GM23248 (cell line): ENCODE measurements around the gene TDRD12. TPM values are rescaled to one million over a fixed set of nuclear protein-coding genes. Genes with fewer than 3 reads are reported as not detected.

ENCODE experiments used
- DNase-seq: peaks from one replicate; pipeline ENCODE4 v3.0.0-alpha.2; 2015
- H2AFZ ChIP-seq: fragments of 200-600 bp; sonication (generic); 2 replicates; pipeline ENCODE4 v1.6.1; 2016; ENCODE audit warnings: antibody characterized with exemption
- H3F3A ChIP-seq: fragments of 200-600 bp; sonication (generic); 2 replicates; pipeline ENCODE4 v1.6.1; 2016; ENCODE audit warnings: mild to moderate bottlenecking, antibody characterized with exemption, mixed run types; ENCODE audit not compliant: insufficient read depth
- H3K27ac ChIP-seq: fragments of 200-600 bp; sonication (generic); 2 replicates; pipeline ENCODE4 v1.5.1; 2016; ENCODE audit warnings: mild to moderate bottlenecking
- H3K27me3 ChIP-seq: fragments of 200-600 bp; sonication (generic); replicated peaks from 2 replicates; pipeline ENCODE4 v1.6.1; 2016; ENCODE audit warnings: mild to moderate bottlenecking; ENCODE audit not compliant: insufficient read depth
- H3K36me3 ChIP-seq: fragments of 200-600 bp; sonication (generic); 2 replicates; pipeline ENCODE4 v1.6.1; 2016; ENCODE audit warnings: low read depth, mild to moderate bottlenecking
- H3K4me1 ChIP-seq: fragments of 200-600 bp; sonication (generic); 2 replicates; pipeline ENCODE4 v1.6.1; 2016; ENCODE audit warnings: mild to moderate bottlenecking; ENCODE audit not compliant: insufficient read depth
- H3K4me2 ChIP-seq: fragments of 200-600 bp; sonication (generic); one replicate; pipeline ENCODE4 v1.6.1; 2016; ENCODE audit warnings: mild to moderate bottlenecking; ENCODE audit not compliant: unreplicated experiment
- H3K4me3 ChIP-seq: fragments of 200-600 bp; sonication (generic); 2 replicates; pipeline ENCODE4 v1.5.1; 2016; ENCODE audit warnings: mild to moderate bottlenecking
- H3K79me2 ChIP-seq: fragments of 200-600 bp; sonication (generic); 2 replicates; pipeline ENCODE4 v1.6.1; 2016; ENCODE audit warnings: mild to moderate bottlenecking; ENCODE audit not compliant: insufficient read depth
- H3K9ac ChIP-seq: fragments of 200-600 bp; sonication (generic); 2 replicates; pipeline ENCODE4 v1.6.1; 2016; ENCODE audit warnings: mild to moderate bottlenecking
- H3K9me2 ChIP-seq: fragments of 200-600 bp; sonication (generic); 2 replicates; pipeline ENCODE4 v1.6.1; 2016; ENCODE audit warnings: mixed run types, mild to moderate bottlenecking, moderate library complexity; ENCODE audit not compliant: insufficient read depth
- H3K9me3 ChIP-seq: fragments of 200-600 bp; sonication (generic); one replicate; pipeline ENCODE4 v1.6.1; 2017; ENCODE audit warnings: low read depth
- H4K20me1 ChIP-seq: fragments of 200-600 bp; sonication (generic); 2 replicates; pipeline ENCODE4 v1.6.0; 2016; ENCODE audit not compliant: insufficient read depth
- EZH2 ChIP-seq: fragments of 200-600 bp; sonication (generic); IDR thresholded peaks from 2 replicates; pipeline ENCODE4 v1.6.1; 2018; ENCODE audit warnings: antibody characterized with exemption, mild to moderate bottlenecking; ENCODE audit not compliant: insufficient read depth, poor library complexity, severe bottlenecking
- EZH2phosphoT487 ChIP-seq: fragments of 200-600 bp; sonication (generic); IDR thresholded peaks from 2 replicates; pipeline ENCODE4 v1.6.1; 2018; ENCODE audit warnings: antibody characterized with exemption, moderate library complexity, mild to moderate bottlenecking, low read depth; ENCODE audit not compliant: insufficient read depth
- WGBS, 2 experiments: methylation state at CpG; one replicate each; pipeline ENCODE4 v1.1.6; 2015 to 2017; ENCODE audit warnings: low lambda C conversion rate in 2 of 2, low coverage in 1 of 2; ENCODE audit errors: missing lambda C conversion rate in 2 of 2; 5-methylcytosine and 5-hydroxymethylcytosine counted together
- in situ Hi-C: fragments of 300-500 bp; cut with MboI; formaldehyde crosslinking; loops from 2 replicates; pipeline ENCODE4 v1.15.0; 2020
- polyA plus RNA-seq: library from polyadenylated mRNA; unstranded; fragments of >200 nt; fragmentation: Nextera tagmentation; extraction: Ambion mirVana; gene quantifications from 2 replicates; pipeline ENCODE4 v1.2.1, GENCODE V29; 2016
- small RNA-seq: library from RNA; depleted of rRNA; stranded (forward); fragments of <200 nt; gene quantifications from one replicate; pipeline ENCODE3, GENCODE V24; 2014; ENCODE audit warnings: low read depth, low replicate concordance
- total RNA-seq: library from RNA; depleted of rRNA; stranded (reverse); fragments of >200 nt; shearing (Covaris generic); gene quantifications from 2 replicates; pipeline ENCODE4 v1.2.3, GENCODE V29; 2014; rRNA removed

The TDRD12 gene
- total and polyA plus RNA-seq, 2 experiments from 2014 or later, result 0.09 to 0.22 TPM

GRCh38 chr19:32876236-32876918 is 156.8 kb downstream of the TDRD12 start:
- Histone ChIP-seq H3K79me2 (no peaks in the 10 kb centered on the region), H3K27me3 (no peaks in the 10 kb centered on the region), H4K20me1 (no peaks in the 10 kb centered on the region), H3K36me3 (no peaks in the 10 kb centered on the region), H3K4me1 (no peaks in the 10 kb centered on the region), H2AFZ (no peak overlapping the region), H3K27ac (no peak overlapping the region), H3F3A (no peaks in the 10 kb centered on the region), H3K9ac (no peak overlapping the region), H3K9me3 (no peaks in the 10 kb centered on the region), H3K4me3 (no peak overlapping the region), H3K9me2 (no peaks in the 10 kb centered on the region), H3K4me2 (no peak overlapping the region)
- no peak for TF ChIP-seq EZH2
- no peak for TF ChIP-seq EZH2phosphoT487
- DNase-seq, result no peak
- 89 to 96% methylated on average over 9 of the region's 9 CpGs for WGBS, 2 experiments
- in situ Hi-C loops, result no loop called here

DNA sequence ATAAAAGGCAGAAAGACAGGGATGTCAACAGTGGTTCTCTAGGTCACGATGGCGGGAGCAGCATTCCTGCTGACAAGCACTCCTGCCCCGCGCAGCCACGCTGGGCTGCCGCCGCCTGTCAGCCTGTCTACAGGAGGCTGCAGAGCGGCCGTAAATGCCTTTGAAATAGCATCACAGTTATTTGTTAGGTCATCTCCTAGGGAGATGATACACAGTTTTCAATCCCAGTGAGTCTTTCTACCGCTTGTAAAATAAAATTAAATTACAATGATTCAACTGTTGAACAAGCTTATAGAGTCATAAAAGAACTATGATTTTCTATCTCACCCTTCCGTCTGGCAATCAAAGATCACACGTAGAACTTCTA is 157.3 kb downstream of the TDRD12 start:
- Histone ChIP-seq H3K36me3 (no peaks in the 10 kb centered on the region), H3K9me2 (no peaks in the 10 kb centered on the region), H3K27ac (no peak overlapping the region), H3F3A (no peaks in the 10 kb centered on the region), H2AFZ (no peak overlapping the region), H3K27me3 (no peaks in the 10 kb centered on the region), H4K20me1 (no peaks in the 10 kb centered on the region), H3K4me1 (no peaks in the 10 kb centered on the region), H3K9me3 (no peaks in the 10 kb centered on the region), H3K9ac (no peak overlapping the region), H3K4me3 (no peak overlapping the region), H3K79me2 (no peaks in the 10 kb centered on the region), H3K4me2 (no peak overlapping the region)
- in situ Hi-C loops, result no loop called here
- 89 to 90% methylated on average over 12 of the region's 12 CpGs for WGBS, 2 experiments
- TF ChIP-seq EZH2phosphoT487 (no peak), EZH2 (no peak)
- DNase-seq, result no peak

Small RNAs within 50 kb of the gene (small RNA-seq; reads per million reads assigned to genes)
- gene RN7SKP22, result not detected

Other genes starting within 250 kb of the TDRD12 start
- 64.5 and 95.4 TPM in 2 replicates for gene PDCD5, start 138.6 kb upstream of the TDRD12 start, total RNA-seq
- 296 and 309 TPM in 2 replicates for gene PDCD5, start 138.6 kb upstream of the TDRD12 start, polyA plus RNA-seq
- gene ANKRD27, start 44.6 kb upstream of the TDRD12 start, total RNA-seq, result 19.0 and 27.5 TPM in 2 replicates
- 16.5 and 17.9 TPM in 2 replicates for gene ANKRD27, start 44.6 kb upstream of the TDRD12 start, polyA plus RNA-seq
- gene RGS9BP, start 43.9 kb upstream of the TDRD12 start, total RNA-seq, result under 0.01 and 0.22 TPM in 2 replicates
- gene RGS9BP, start 43.9 kb upstream of the TDRD12 start, polyA plus RNA-seq, result 0.08 TPM in 1 of 2 replicates, not detected in the other
- gene NUDT19, start 27.9 kb upstream of the TDRD12 start, total RNA-seq, result 18.0 and 19.5 TPM in 2 replicates
- 25.1 and 28.1 TPM in 2 replicates for gene NUDT19, start 27.9 kb upstream of the TDRD12 start, polyA plus RNA-seq
- not detected in 2 replicates for gene SLC7A9, start 150.0 kb downstream of the TDRD12 start, total RNA-seq
- gene SLC7A9, start 150.0 kb downstream of the TDRD12 start, polyA plus RNA-seq, result not detected in 2 replicates